ENCODE measurements around the gene CTSA. TPM values are rescaled to one million over a fixed set of nuclear protein-coding genes. Genes with fewer than 3 reads are reported as not detected.

CTSA gene
- total RNA-seq, 1 donor from 2014 or later: 136 TPM

- Histone ChIP-seq H3K4me3 (ENCODE audit: low read depth, low read length) (no peak overlapping the region), H3K27me3 (ENCODE audit: control insufficient read depth, insufficient read depth, low read length) (no peaks in the 10 kb centered on the region), H3K36me3 (ENCODE audit: control insufficient read depth, insufficient read depth, low read length) (no peaks in the 10 kb centered on the region)
- TF ChIP-seq CTCF (IDR thresholded peaks at IDR 0.05; ENCODE audit: insufficient read depth, low read length, poor library complexity, severe bottlenecking): no peak
- no peak for DNase-seq (ENCODE audit: low read depth)
Measured at GRCh38 chr20:45861221-45862075, 29.7 kb upstream of the CTSA start.

- Histone ChIP-seq H3K36me3 (ENCODE audit: control insufficient read depth, insufficient read depth, low read length) (no peaks in the 10 kb centered on the region), H3K27me3 (ENCODE audit: control insufficient read depth, insufficient read depth, low read length) (no peaks in the 10 kb centered on the region), H3K4me3 (ENCODE audit: low read depth, low read length) (no peak overlapping the region)
- no peak for DNase-seq (ENCODE audit: low read depth)
- TF ChIP-seq CTCF (IDR thresholded peaks at IDR 0.05; ENCODE audit: insufficient read depth, low read length, poor library complexity, severe bottlenecking): no peak
Measured at GRCh38 chr20:45863543-45864470, 27.3 kb upstream of the CTSA start.

GRCh38 chr20:45866454-45866853 lies 24.7 kb upstream of the CTSA start:
- TF ChIP-seq CTCF (IDR thresholded peaks at IDR 0.05; ENCODE audit: insufficient read depth, low read length, poor library complexity, severe bottlenecking): no peak
- Histone ChIP-seq H3K36me3 (ENCODE audit: control insufficient read depth, insufficient read depth, low read length) (no peaks in the 10 kb centered on the region), H3K27me3 (ENCODE audit: control insufficient read depth, insufficient read depth, low read length) (no peaks in the 10 kb centered on the region), H3K4me3 (ENCODE audit: low read depth, low read length) (no peak overlapping the region)
- DNase-seq (ENCODE audit: low read depth): no peak

- no peaks in the 10 kb centered on the region for H3K27me3 ChIP-seq (ENCODE audit: control insufficient read depth, insufficient read depth, low read length)
- DNase-seq (ENCODE audit: low read depth): no peak
- H3K4me3 ChIP-seq (ENCODE audit: low read depth, low read length): no peak overlapping the region
- no peak for TF ChIP-seq CTCF (IDR thresholded peaks at IDR 0.05; ENCODE audit: insufficient read depth, low read length, poor library complexity, severe bottlenecking)
- no peaks in the 10 kb centered on the region for H3K36me3 ChIP-seq (ENCODE audit: control insufficient read depth, insufficient read depth, low read length)
Measured at GRCh38 chr20:45867136-45867818, 23.9 kb upstream of the CTSA start.

GRCh38 chr20:45867819-45868176 lies 23.3 kb upstream of the CTSA start:
- TF ChIP-seq CTCF (IDR thresholded peaks at IDR 0.05; ENCODE audit: insufficient read depth, low read length, poor library complexity, severe bottlenecking): no peak
- DNase-seq (ENCODE audit: low read depth): peak; percentile 31
- Histone ChIP-seq H3K27me3 (ENCODE audit: control insufficient read depth, insufficient read depth, low read length) (no peaks in the 10 kb centered on the region), H3K36me3 (ENCODE audit: control insufficient read depth, insufficient read depth, low read length) (no peaks in the 10 kb centered on the region), H3K4me3 (ENCODE audit: low read depth, low read length) (no peak overlapping the region)

All from kidney epithelial cell (primary cell).